K562 (cell line): ENCODE results near the gene AGT. TPM values are rescaled to one million over a fixed set of nuclear protein-coding genes. Genes with fewer than 3 reads are reported as not detected.

ENCODE experiments used
- ATAC-seq: fragments of 200-7000 bp; cut with Tn5 transposase; 3 replicates; pipeline ENCODE4 v1.9.1; 2020; ENCODE audit warnings: moderate library complexity
- BruUV-seq: library from RNA; stranded (reverse); fragments of 400-500 nt; replicated peaks from 2 replicates; lab custom pipeline; 2021; lab: Mats Ljungman, UMichigan
- CTCF ChIA-PET: fragments of 300-600 bp; formaldehyde crosslinking; extraction: SDS; loops from one replicate; lab custom pipeline; 2021; ENCODE audit warnings: low intra/inter-chr PET ratio; lab: Yijun Ruan, JAX
- POLR2A ChIA-PET: fragments of 300-600, 350-650 bp; sonication (Branson Sonifier 250); formaldehyde crosslinking; extraction: SDS; loops from one replicate; lab custom pipeline; 2021; ENCODE audit warnings: antibody characterized with exemption, inconsistent platforms; lab: Yijun Ruan, JAX
- DNase-seq, 4 experiments: peaks; one replicate each; pipeline versions ENCODE4 v3.0.0 to v3.0.0-alpha.2; 2011 to 2018; ENCODE audit warnings: low spot score in 3 of 4, mixed read lengths in 3 of 4; ENCODE audit errors: extremely low read depth in 1 of 4
- FAIRE-seq: peaks from 2 replicates; lab custom pipeline; 2011; peaks lifted over from hg19 to GRCh38; lab: Jason Lieb, UNC
- H2AFZ ChIP-seq: 2 replicates; pipeline ENCODE4 v1.6.0; 2011; ENCODE audit warnings: low read depth, low read length, control low read depth, inconsistent platforms
- H3K27ac ChIP-seq: fragments of 200-600 bp; 3 replicates; pipeline ENCODE4 v1.8.0; 2011; ENCODE audit warnings: low read depth, mild to moderate bottlenecking, control low read depth, inconsistent platforms, low read length, moderate library complexity, mixed read lengths; ENCODE audit errors: extremely low read depth
- H3K27me3 ChIP-seq, 2 experiments: fragments of 300-600 bp in 1 of 2; 2 replicates in 1 of 2; 3 replicates in 1 of 2; pipeline versions ENCODE4 v1.6.0 to v1.8.0; 2011; ENCODE audit warnings: inconsistent platforms in 2 of 2, low read length in 2 of 2, mild to moderate bottlenecking in 1 of 2, mixed read lengths in 1 of 2, moderate library complexity in 1 of 2; ENCODE audit not compliant: control insufficient read depth in 2 of 2, insufficient read depth in 2 of 2
- H3K36me3 ChIP-seq: fragments of 300-600 bp; 3 replicates; pipeline ENCODE4 v1.8.0; 2011; ENCODE audit warnings: mild to moderate bottlenecking, low read length, inconsistent platforms; ENCODE audit not compliant: control insufficient read depth, insufficient read depth
- H3K4me1 ChIP-seq, 2 experiments: fragments of 200-600 bp in 1 of 2; replicated peaks in 1 of 2; 2 replicates in 1 of 2; 3 replicates in 1 of 2; pipeline versions ENCODE4 v1.5.1 to v1.8.0; 2011; ENCODE audit warnings: inconsistent platforms in 2 of 2, low read length in 2 of 2, mild to moderate bottlenecking in 1 of 2, mixed read lengths in 1 of 2, moderate library complexity in 1 of 2; ENCODE audit not compliant: control insufficient read depth in 2 of 2, insufficient read depth in 2 of 2
- H3K4me2 ChIP-seq: 2 replicates; pipeline ENCODE4 v1.6.1; 2011; ENCODE audit warnings: low read length, control low read depth, inconsistent platforms, mixed read lengths; ENCODE audit not compliant: insufficient read depth
- H3K4me3 ChIP-seq: fragments of 200-600 bp; sonication (generic), shearing (Covaris generic); 2 replicates; pipeline ENCODE4 v1.5.1; 2016; ENCODE audit warnings: control low read depth, inconsistent platforms
- H3K79me2 ChIP-seq: fragments of 200-600 bp; 3 replicates; pipeline ENCODE4 v1.8.0; 2011; ENCODE audit warnings: low read length, inconsistent platforms; ENCODE audit not compliant: control insufficient read depth, insufficient read depth
- H3K9ac ChIP-seq, 2 experiments: 2 replicates each; pipeline versions ENCODE4 v1.6.0 to v1.6.1; 2011; ENCODE audit warnings: low read depth in 2 of 2, low read length in 2 of 2, control low read depth in 1 of 2, inconsistent platforms in 1 of 2, mild to moderate bottlenecking in 1 of 2, mixed read lengths in 1 of 2; ENCODE audit not compliant: insufficient read depth in 1 of 2
- H3K9me1 ChIP-seq: one replicate; pipeline ENCODE4 v1.6.0; 2011; ENCODE audit warnings: inconsistent platforms, mild to moderate bottlenecking, low read length, moderate library complexity; ENCODE audit not compliant: control insufficient read depth, insufficient read depth
- H3K9me3 ChIP-seq: replicated peaks from 2 replicates; pipeline ENCODE4 v1.5.1; 2011; ENCODE audit warnings: low read depth, low read length, inconsistent platforms; ENCODE audit not compliant: control insufficient read depth, insufficient read depth
- H4K20me1 ChIP-seq: replicated peaks from 2 replicates; pipeline ENCODE4 v1.6.1; 2011; ENCODE audit warnings: low read length, inconsistent platforms, mixed read lengths; ENCODE audit not compliant: control insufficient read depth, insufficient read depth
- NR2C1 ChIP-seq, 2 experiments: fragments of 450-650 bp; IDR thresholded peaks; 2 replicates each; pipeline ENCODE4 v1.6.1; 2017; ENCODE audit warnings: mild to moderate bottlenecking in 2 of 2, antibody characterized with exemption in 1 of 2, inconsistent platforms in 1 of 2, missing compliant biosample characterization in 1 of 2, missing genetic modification characterization in 1 of 2
- POLR3G ChIP-seq: IDR thresholded peaks from 2 replicates; pipeline ENCODE4 v1.6.1; 2011; ENCODE audit not compliant: insufficient read length, insufficient replicate concordance; ENCODE audit errors: extremely low read depth
- YY1 ChIP-seq, 3 experiments: IDR thresholded peaks; 2 replicates each; pipeline ENCODE4 v1.6.1; 2011; ENCODE audit warnings: low read length in 2 of 3, mild to moderate bottlenecking in 2 of 3, moderate library complexity in 2 of 3, borderline replicate concordance in 1 of 3, control low read depth in 1 of 3, low read depth in 1 of 3; ENCODE audit not compliant: insufficient read depth in 3 of 3, insufficient replicate concordance in 2 of 3, control insufficient read depth in 1 of 3, insufficient read length in 1 of 3; ENCODE audit errors: extremely low read depth in 1 of 3
- ZNF644 ChIP-seq: fragments of 200-800 bp; sonication (Bioruptor generic); IDR thresholded peaks from 2 replicates; pipeline ENCODE4 v1.6.1; 2016; ENCODE audit warnings: low read depth, missing genetic modification characterization, missing compliant biosample characterization
- ZNF764 ChIP-seq: fragments of 250-450 bp; sonication (Bioruptor Pico); IDR thresholded peaks from 2 replicates; pipeline ENCODE4 v1.4.0; 2020; ENCODE audit warnings: low read depth, mild to moderate bottlenecking, moderate library complexity
- WGBS: fragments of 100-300 bp; shearing (Covaris generic); methylation state at CpG from one replicate; pipeline ENCODE4 v1.1.6; 2016; ENCODE audit warnings: low coverage, mixed read lengths; ENCODE audit not compliant: insufficient coverage; ENCODE audit errors: missing lambda C conversion rate; 5-methylcytosine and 5-hydroxymethylcytosine counted together
- in situ Hi-C: fragments of 300-500 bp; cut with MboI; formaldehyde crosslinking; loops from 4 replicates; pipeline ENCODE4 v1.15.0; 2018; ENCODE audit warnings: inconsistent platforms, mixed read lengths
- intact Hi-C: fragments of 100-400 bp; cut with micrococcal nuclease; formaldehyde crosslinking; loops from 2 replicates; pipeline ENCODE4 v1.14.2; 2022
- polyA plus RNA-seq, 8 experiments: library from polyadenylated mRNA; depleted of rRNA in 4 of 8; stranded (reverse) in 5 of 8; unstranded in 3 of 8; fragments of >200 nt; fragmentation: Nextera tagmentation in 2 of 8; fragmentation: Illumina TruSeq in 1 of 8; extraction: Ambion mirVana in 2 of 8; extraction: Trizol in 1 of 8; gene quantifications; 2 replicates each; pipeline versions ENCODE4 v1.2.1 to v1.2.3, GENCODE V29; 2011 to 2014; ENCODE audit warnings: inconsistent platforms in 1 of 8, missing spikeins in 1 of 8
- total RNA-seq, 7 experiments: library from RNA; depleted of rRNA in 6 of 7; stranded (reverse); fragments of >200 nt in 6 of 7; fragmentation: Illumina TruSeq in 2 of 7; extraction: Trizol in 2 of 7; gene quantifications; 2 replicates each; pipeline versions ENCODE4 v1.2.1 to v1.2.3, GENCODE V29; 2011 to 2021; ENCODE audit warnings: low replicate concordance in 1 of 7

The AGT gene
- total and polyA plus RNA-seq, 9 of the 15 experiments (the other 6 are each of a cell fraction or from before 2014, with no cell fraction given) = 0.40 TPM; not detected in 8

- H2AFZ ChIP-seq = no peak overlapping the region
- no peaks in the 10 kb centered on the region for H3K79me2 ChIP-seq
- no peaks in the 10 kb centered on the region for H3K36me3 ChIP-seq
- TF ChIP-seq YY1 (IDR thresholded peaks at IDR 0.05; ENCODE audit: borderline replicate concordance in 1 of 3, control insufficient read depth in 1 of 3, extremely low read depth in 1 of 3, insufficient read depth in 3 of 3, insufficient read length in 1 of 3, insufficient replicate concordance in 2 of 3, low read depth in 1 of 3, low read length in 2 of 3) = no peak
- TF ChIP-seq POLR3G = no peak
- TF ChIP-seq NR2C1 (IDR thresholded peaks at IDR 0.05) = peak; percentile 28; the same call in 1 of the 2 replicates
- TF ChIP-seq NR2C1 (tag; IDR thresholded peaks at IDR 0.05) = no peak; the same call in 1 of the 2 replicates
- no peak for TF ChIP-seq ZNF764 (CRISPR knock-in tag)
- no peak for TF ChIP-seq ZNF644 (tag)
- intact Hi-C loops (no loop called here), in situ Hi-C loops (no loop called here)
- WGBS = 5% methylated on average over 6 of the region's 6 CpGs
- no peak overlapping the region for H3K4me3 ChIP-seq
- ChIA-PET CTCF (no interaction called here), POLR2A (interaction anchor here (0.6 to 1.5 kb wide), 5 partner anchors 8 to 190 kb away, joined by 3 to 8 read pairs (median 3); no protein-coding TSS in a partner anchor)
- H3K9me3 ChIP-seq = no peaks in the 10 kb centered on the region
- no peaks in the 10 kb centered on the region for H3K9me1 ChIP-seq
- H3K27ac ChIP-seq = no peak overlapping the region
- H3K4me2 ChIP-seq = no peak overlapping the region
- FAIRE-seq = no peak
- DNase-seq = no peak
- peak; percentile 38; the same call in 2 of the 3 replicates for ATAC-seq
- no peak overlapping the region for H3K9ac ChIP-seq
- no peaks in the 10 kb centered on the region for H4K20me1 ChIP-seq
- BruUV-seq = no TSS peak
- H3K4me1 ChIP-seq = no peaks in the 10 kb centered on the region
- peaks cover 6 to 33% of the 10 kb centered on the region in 2 experiments; a peak in 4 of 5 replicates for H3K27me3 ChIP-seq
Measured at GRCh38 chr1:230728710-230729392, 14.9 kb upstream of the AGT start.
